ENCODE measurements around the gene PAFAH1B1.

The PAFAH1B1 gene

DNA sequence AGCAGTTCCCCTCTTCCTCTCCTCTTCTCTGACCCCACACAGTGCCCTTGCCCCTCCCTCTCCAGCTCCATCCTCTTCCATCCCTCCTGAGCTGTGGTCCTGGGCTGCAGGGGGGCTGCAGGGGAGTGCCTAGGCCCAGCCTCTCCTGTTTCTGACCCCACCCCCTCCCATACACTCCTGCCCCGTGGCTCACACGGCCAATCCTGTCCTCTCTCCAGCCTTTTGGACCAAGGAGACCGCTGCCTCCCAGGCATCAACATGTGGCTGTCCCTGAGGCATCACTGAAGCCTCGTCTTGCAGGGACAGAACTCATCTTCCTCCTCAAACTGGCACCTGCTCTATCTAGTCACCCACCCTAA lies 111.4 kb downstream of the PAFAH1B1 start:
- TF ChIP-seq, protein P1, sequence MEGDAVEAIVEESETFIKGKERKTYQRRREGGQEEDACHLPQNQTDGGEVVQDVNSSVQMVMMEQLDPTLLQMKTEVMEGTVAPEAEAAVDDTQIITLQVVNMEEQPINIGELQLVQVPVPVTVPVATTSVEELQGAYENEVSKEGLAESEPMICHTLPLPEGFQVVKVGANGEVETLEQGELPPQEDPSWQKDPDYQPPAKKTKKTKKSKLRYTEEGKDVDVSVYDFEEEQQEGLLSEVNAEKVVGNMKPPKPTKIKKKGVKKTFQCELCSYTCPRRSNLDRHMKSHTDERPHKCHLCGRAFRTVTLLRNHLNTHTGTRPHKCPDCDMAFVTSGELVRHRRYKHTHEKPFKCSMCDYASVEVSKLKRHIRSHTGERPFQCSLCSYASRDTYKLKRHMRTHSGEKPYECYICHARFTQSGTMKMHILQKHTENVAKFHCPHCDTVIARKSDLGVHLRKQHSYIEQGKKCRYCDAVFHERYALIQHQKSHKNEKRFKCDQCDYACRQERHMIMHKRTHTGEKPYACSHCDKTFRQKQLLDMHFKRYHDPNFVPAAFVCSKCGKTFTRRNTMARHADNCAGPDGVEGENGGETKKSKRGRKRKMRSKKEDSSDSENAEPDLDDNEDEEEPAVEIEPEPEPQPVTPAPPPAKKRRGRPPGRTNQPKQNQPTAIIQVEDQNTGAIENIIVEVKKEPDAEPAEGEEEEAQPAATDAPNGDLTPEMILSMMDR (IDR thresholded peaks at IDR 0.05; ENCODE audit: low read depth, low read length): no peak

DNA sequence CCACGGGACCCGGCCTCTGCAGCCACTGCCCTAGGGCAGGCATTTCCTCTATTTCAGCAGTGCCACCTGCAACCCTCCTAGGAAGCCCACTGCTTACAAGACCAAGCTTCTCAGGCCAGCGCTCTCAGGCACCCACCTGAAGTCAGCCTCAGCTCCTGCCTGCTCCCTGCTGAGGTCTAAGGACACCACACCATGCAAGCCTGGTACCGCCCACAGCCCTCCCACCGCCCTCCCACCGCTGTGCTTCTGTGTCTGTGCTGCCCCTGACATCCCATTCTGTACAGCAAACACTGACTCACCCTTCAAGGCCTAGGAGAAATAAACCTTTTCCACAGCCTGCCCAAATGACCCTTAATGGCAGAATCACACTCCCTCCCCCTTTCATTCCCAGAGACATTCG lies 111.8 kb downstream of the PAFAH1B1 start:
- no peak for DNase-seq (ENCODE audit: extremely low read depth, low read depth)
- TF ChIP-seq, protein P1 (IDR thresholded peaks at IDR 0.05; ENCODE audit: low read depth, low read length): no peak

More for the DNA sequence above, 111.4 kb downstream of the PAFAH1B1 start:
- DNase-seq (ENCODE audit: extremely low read depth, low read depth): no peak

DNA sequence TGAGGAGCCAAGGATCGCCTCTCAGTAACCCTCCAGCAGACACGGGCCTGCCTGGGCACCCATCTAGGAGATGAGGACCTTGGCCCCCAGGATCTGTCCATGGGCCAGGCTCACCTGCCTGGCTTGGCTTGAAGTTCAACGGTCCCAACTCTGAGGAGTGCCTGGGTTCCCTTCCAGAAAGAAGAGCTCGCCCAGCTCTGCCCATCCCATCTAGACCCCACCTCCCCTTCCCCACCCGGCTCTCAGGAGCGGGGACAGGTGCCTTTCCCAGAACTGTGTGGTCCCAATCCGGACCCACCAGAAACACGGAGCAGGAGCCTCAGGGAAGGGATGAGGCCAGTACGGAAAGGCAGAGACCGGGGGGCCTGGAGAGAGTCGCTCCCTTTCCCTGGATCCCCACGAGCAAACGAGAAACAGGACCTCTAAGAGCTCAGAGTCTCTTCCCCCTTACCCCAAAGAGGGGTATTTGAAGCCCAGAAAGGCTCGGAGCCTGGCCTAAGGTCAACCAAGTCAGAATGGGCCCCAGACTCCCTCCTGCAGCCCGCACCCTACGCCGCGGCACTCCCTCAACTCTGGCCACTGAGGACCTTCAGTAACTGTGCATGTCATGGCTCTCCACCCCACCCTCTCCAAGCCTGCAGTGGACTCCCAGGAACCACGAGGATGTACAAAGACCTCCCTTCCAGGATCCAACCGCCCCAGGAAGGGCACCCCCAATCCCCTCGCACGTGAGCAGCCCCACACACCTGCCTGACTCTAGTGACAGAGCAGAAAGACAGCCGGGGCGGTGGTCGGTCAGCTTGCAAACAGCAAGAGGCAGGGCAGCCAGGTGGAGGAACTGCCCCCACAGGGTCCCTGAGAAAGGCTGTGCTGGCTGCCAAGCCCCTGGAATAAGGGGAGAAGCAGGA lies 112.7 kb downstream of the PAFAH1B1 start:
- DNase-seq (ENCODE audit: extremely low read depth, low read depth): no peak
- TF ChIP-seq, protein P1 (IDR thresholded peaks at IDR 0.05; ENCODE audit: low read depth, low read length): no peak

DNA sequence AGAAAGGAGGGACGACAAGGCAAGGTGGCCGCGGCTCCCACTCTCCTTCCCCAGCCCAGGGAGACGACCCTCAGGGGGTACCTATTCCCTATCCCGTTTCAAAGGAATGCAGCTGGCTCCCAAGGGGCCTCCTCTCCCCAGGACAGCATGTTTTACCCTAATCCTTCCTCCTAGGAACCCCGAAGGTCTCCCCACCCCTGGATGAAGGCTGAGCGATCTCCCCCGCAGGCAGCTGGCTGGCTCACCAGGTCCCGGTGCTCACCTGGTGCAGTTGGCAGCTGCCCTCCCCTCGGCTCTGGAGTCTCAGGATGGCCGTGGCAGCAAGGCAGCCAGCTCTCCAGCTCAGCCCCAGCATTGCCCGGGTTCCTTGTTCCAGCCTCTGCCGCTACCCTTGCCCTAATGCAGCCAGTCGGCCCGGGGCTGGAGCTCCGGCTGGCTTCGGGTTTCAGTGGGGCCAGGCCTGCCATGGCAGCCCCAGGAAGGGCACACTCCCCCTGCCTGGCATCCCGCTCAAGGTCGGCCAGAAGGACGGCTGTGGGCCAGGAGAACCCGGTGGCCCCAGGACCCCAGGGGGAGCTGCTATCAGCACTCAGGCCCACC lies 113.6 kb downstream of the PAFAH1B1 start:
- TF ChIP-seq, protein P1 (IDR thresholded peaks at IDR 0.05; ENCODE audit: low read depth, low read length): no peak
- no peak for DNase-seq (ENCODE audit: extremely low read depth, low read depth)

DNA sequence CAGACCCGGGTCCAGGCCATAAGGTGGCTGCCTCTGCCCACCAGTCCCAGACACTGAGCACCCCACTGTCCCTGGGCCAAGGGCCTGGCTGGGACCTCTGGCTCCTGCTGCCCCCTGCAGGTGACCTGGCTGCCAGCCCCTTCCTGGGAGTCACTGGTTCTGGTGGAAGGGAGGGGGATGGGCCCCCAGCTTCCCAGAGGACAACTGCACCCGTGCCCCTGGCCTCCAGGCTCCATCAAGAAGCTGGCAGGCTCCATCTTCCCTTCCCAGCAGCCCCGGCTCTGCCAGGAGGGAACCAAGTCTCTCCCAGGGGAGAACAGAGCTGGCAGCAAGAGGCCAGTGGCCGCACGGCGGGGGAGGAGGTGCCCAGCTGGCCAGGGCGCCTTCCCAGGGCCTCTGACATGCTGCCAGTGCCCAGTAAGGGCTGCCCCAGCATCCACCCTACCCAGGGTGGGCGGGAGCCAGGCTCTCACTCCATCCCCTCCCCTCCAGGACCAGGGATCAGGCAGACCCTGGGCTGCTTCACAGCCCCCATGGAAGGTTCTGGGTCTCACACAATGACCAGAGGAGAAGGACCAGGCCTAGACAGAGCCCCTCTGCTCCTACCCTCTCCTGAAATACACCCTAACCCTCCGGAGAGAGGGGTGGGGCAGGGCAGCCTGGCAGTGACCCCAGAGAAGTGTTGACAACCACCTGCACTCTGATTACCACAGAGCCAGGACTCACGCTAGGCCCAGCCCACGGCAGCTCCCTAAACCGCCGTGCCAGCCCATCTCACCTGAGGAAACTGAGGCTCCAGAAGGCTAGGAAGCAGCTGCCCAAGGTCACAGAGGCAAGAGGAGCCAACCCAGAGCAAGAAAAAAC lies 114.5 kb downstream of the PAFAH1B1 start:
- DNase-seq (ENCODE audit: extremely low read depth, low read depth): no peak
- TF ChIP-seq, protein P1 (IDR thresholded peaks at IDR 0.05; ENCODE audit: low read depth, low read length): peak; percentile 39

DNA sequence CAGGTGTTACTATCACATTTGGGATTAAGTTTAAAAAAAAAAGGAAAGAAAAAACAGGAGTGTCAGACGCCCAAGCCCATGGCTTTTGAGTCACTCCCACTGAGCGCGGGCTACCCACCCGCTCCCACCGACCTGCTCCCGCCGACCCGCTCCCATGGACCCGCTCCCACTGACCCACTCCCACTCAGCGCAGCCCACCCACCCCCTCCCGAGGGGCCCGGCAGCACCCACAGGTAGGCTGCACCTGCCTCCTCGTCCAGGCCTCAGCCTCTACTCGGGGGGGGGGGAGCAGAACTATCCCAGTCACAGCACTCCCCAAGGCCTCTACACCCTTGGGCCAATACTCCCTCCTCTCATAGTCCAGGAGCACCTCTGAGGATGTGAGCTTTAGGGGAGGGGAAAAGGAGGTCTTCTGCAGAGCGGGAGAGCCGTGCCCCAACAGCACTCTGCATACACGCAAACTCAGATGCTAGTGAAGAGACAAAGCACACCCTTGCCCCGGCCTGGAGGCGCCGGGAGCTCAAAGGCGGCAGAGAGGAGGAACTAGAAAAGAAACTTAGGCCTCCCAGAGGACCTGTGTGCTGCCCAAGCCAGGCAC lies 115.2 kb downstream of the PAFAH1B1 start:
- DNase-seq (ENCODE audit: extremely low read depth, low read depth): no peak
- TF ChIP-seq, protein P1 (IDR thresholded peaks at IDR 0.05; ENCODE audit: low read depth, low read length): no peak
